IPS-NIHi11 (cell line): Measurements from ENCODE around the gene PDE6C.

Experiments
- DNase-seq: peaks from one replicate; pipeline ENCODE4 v3.0.0; 2012; ENCODE audit warnings: mixed read lengths, low spot score

Gene PDE6C

GRCh38 chr10:93594518-93594917 lies 17.8 kb upstream of the PDE6C start:
- DNase-seq, result no peak

- DNase-seq, result no peak
These were observed 16.8 kb upstream of the PDE6C start for GRCh38 chr10:93595378-93596161.

GRCh38 chr10:93596539-93596938 lies 15.8 kb upstream of the PDE6C start:
- peak; percentile 57 for DNase-seq

GRCh38 chr10:93597075-93597599 lies 15.2 kb upstream of the PDE6C start:
- no peak for DNase-seq

GRCh38 chr10:93598157-93598556 lies 14.2 kb upstream of the PDE6C start:
- DNase-seq, result no peak

GRCh38 chr10:93599335-93599734 lies 13.0 kb upstream of the PDE6C start:
- DNase-seq, result no peak

- DNase-seq, result no peak
These were observed 12.6 kb upstream of the PDE6C start for GRCh38 chr10:93599778-93600177.

- peak; percentile 51 for DNase-seq
These were observed 11.7 kb upstream of the PDE6C start for GRCh38 chr10:93600446-93601145.

- peak; percentile 47 for DNase-seq
These were observed 11.1 kb upstream of the PDE6C start, which contains the start of gene RBP4 for GRCh38 chr10:93601146-93601773. Gene RBP4 (minus strand): TSS chr10:93601235. CDS start chr10:93601028, 207 bp downstream.

GRCh38 chr10:93601774-93602162 lies 10.6 kb upstream of the PDE6C start:
- no peak for DNase-seq

GRCh38 chr10:93603023-93603422 lies 9.3 kb upstream of the PDE6C start:
- no peak for DNase-seq

- no peak for DNase-seq
These were observed 8.2 kb upstream of the PDE6C start for GRCh38 chr10:93604146-93604545.

- DNase-seq, result no peak
These were observed 3.9 kb upstream of the PDE6C start for GRCh38 chr10:93608421-93608820.

- no peak for DNase-seq
These were observed 789 bp downstream of the PDE6C start for GRCh38 chr10:93613126-93613525.

GRCh38 chr10:93614101-93614825 lies 1.9 kb downstream of the PDE6C start:
- no peak for DNase-seq

- DNase-seq, result no peak
These were observed 3.4 kb downstream of the PDE6C start for GRCh38 chr10:93615576-93616235.

- no peak for DNase-seq
These were observed 8.6 kb downstream of the PDE6C start for GRCh38 chr10:93620925-93621324.

GRCh38 chr10:93622942-93623341 lies 10.6 kb downstream of the PDE6C start:
- no peak for DNase-seq

GRCh38 chr10:93628858-93629257 lies 16.5 kb downstream of the PDE6C start:
- DNase-seq, result no peak

- DNase-seq, result no peak
These were observed 17.4 kb downstream of the PDE6C start for GRCh38 chr10:93629647-93630305.
